ENCODE measurements around the gene AP1M1. TPM values are rescaled to one million over a fixed set of nuclear protein-coding genes. Genes with fewer than 3 reads are reported as not detected.
"Not testable (repeated sequence)": the region's sequence is repeated elsewhere in the genome, so short reads cannot be mapped to it uniquely, and the experiment has no call there.

Gene AP1M1
- total RNA-seq, 4 donors from 2014 or later = 68.2 to 119 (median 73.5) TPM

- no peaks in the 10 kb centered on the region for H3K27me3 ChIP-seq
- peak overlapping the region; percentile 82 to 95 (median 90) for H3K27ac ChIP-seq
- no peaks in the 10 kb centered on the region for H3K9me3 ChIP-seq
- intact Hi-C loops (cut with DNase I; ENCODE audit: low total_unique reads) = loop anchor here (2.0 kb wide), 1 partner anchor 41 kb away; the partner anchor contains the start of gene KLF2
- peak overlapping the region; percentile 41 to 50 (median 45) for H3K4me3 ChIP-seq
- in situ Hi-C loops (cut with MboI; ENCODE audit: low sequenced_read_pairs in 4 of 4) = no loop called here
- H3K4me1 ChIP-seq = peaks cover 31 to 43% of the 10 kb centered on the region in 2 donors
- H3K36me3 ChIP-seq = no peaks in the 10 kb centered on the region
- peak; percentile 75 to 81 for ATAC-seq
- TF ChIP-seq CTCF (IDR thresholded peaks at IDR 0.05 in 4 of 5, conservative IDR thresholded peaks at IDR 0.05 in 1 of 5) (no peak), POLR2A (IDR thresholded peaks at IDR 0.05) (peak; percentile 78 to 92)
- peak; percentile 71 to 77 for DNase-seq
These were observed 85.7 kb downstream of the AP1M1 start for GRCh38 chr19:16283210-16284061.

GRCh38 chr19:16284505-16284904, 86.8 kb downstream of the AP1M1 start:
- H3K9me3 ChIP-seq = no peaks in the 10 kb centered on the region
- no peak overlapping the region for H3K4me3 ChIP-seq
- in situ Hi-C loops (cut with MboI; ENCODE audit: low sequenced_read_pairs in 4 of 4) (no loop called here), intact Hi-C loops (cut with DNase I; ENCODE audit: low total_unique reads) (no loop called here)
- TF ChIP-seq POLR2A (IDR thresholded peaks at IDR 0.05) (no peak), CTCF (IDR thresholded peaks at IDR 0.05 in 4 of 5, conservative IDR thresholded peaks at IDR 0.05 in 1 of 5) (no peak)
- no peaks in the 10 kb centered on the region for H3K36me3 ChIP-seq
- peaks cover 31 to 34% of the 10 kb centered on the region in 2 donors for H3K4me1 ChIP-seq
- H3K27me3 ChIP-seq = no peaks in the 10 kb centered on the region
- ATAC-seq (no peak), DNase-seq (no peak)
- H3K27ac ChIP-seq = peak overlapping the region; percentile 82 to 95 (median 90)

GRCh38 chr19:16285079-16285478, 87.4 kb downstream of the AP1M1 start:
- intact Hi-C loops (cut with DNase I; ENCODE audit: low total_unique reads); H3K27me3 ChIP-seq; H3K36me3 ChIP-seq; DNase-seq; in situ Hi-C loops (cut with MboI; ENCODE audit: low sequenced_read_pairs in 4 of 4); H3K9me3 ChIP-seq; ATAC-seq; H3K4me3 ChIP-seq: not testable (repeated sequence)
- Histone ChIP-seq H3K27ac (peak overlapping the region; percentile 82 to 95 (median 90)), H3K4me1 (peaks cover 31% of the 10 kb centered on the region in 2 donors)

- Histone ChIP-seq H3K27ac (peak overlapping the region; percentile 82 to 95 (median 90)), H3K27me3 (no peaks in the 10 kb centered on the region), H3K4me1 (peaks cover 31% of the 10 kb centered on the region in 2 donors), H3K4me3 (no peak overlapping the region), H3K9me3 (no peaks in the 10 kb centered on the region), H3K36me3 (no peaks in the 10 kb centered on the region)
- DNase-seq = no peak
- intact Hi-C loops (cut with DNase I; ENCODE audit: low total_unique reads) = no loop called here
- in situ Hi-C loops (cut with MboI; ENCODE audit: low sequenced_read_pairs in 4 of 4) = no loop called here
- TF ChIP-seq CTCF (IDR thresholded peaks at IDR 0.05 in 4 of 5, conservative IDR thresholded peaks at IDR 0.05 in 1 of 5) (no peak), POLR2A (IDR thresholded peaks at IDR 0.05) (peak; percentile 12 to 20)
- ATAC-seq = no peak
These were observed 88.2 kb downstream of the AP1M1 start for GRCh38 chr19:16285769-16286498.

GRCh38 chr19:16288544-16288943, 90.8 kb downstream of the AP1M1 start:
- DNase-seq (no peak), ATAC-seq (no peak)
- intact Hi-C loops (cut with DNase I; ENCODE audit: low total_unique reads) = no loop called here
- Histone ChIP-seq H3K4me3 (no peak overlapping the region), H3K36me3 (no peaks in the 10 kb centered on the region), H3K27me3 (no peaks in the 10 kb centered on the region), H3K9me3 (no peaks in the 10 kb centered on the region), H3K4me1 (peaks cover 24 to 34% of the 10 kb centered on the region in 2 donors), H3K27ac (peak overlapping the region in 3 of 4 donors; percentile 89 to 95 (median 91))
- no peak for TF ChIP-seq CTCF (IDR thresholded peaks at IDR 0.05 in 4 of 5, conservative IDR thresholded peaks at IDR 0.05 in 1 of 5)
- no peak for TF ChIP-seq POLR2A (IDR thresholded peaks at IDR 0.05)
- in situ Hi-C loops (cut with MboI; ENCODE audit: low sequenced_read_pairs in 4 of 4) = no loop called here

Measured in gastrocnemius medialis (tissue), 4 donors.